HCT116 (cell line): ENCODE data around the gene CD207. TPM values are rescaled to one million over a fixed set of nuclear protein-coding genes. Genes with fewer than 3 reads are reported as not detected.

Source experiments
- ATAC-seq: fragments of 200-7000 bp; cut with Tn5 transposase; 2 replicates; pipeline ENCODE4 v1.9.1; 2020; ENCODE audit warnings: mild to moderate bottlenecking, moderate library complexity
- BruUV-seq: library from RNA; stranded (reverse); fragments of 400-500 nt; replicated peaks from 2 replicates; lab custom pipeline; 2021; lab: Mats Ljungman, UMichigan
- CTCF ChIA-PET: fragments of 300-600 bp; sonication (Branson Sonifier 250); formaldehyde crosslinking; loops from one replicate; lab custom pipeline; 2021; ENCODE audit warnings: antibody characterized with exemption; lab: Charles Lee
- POLR2A ChIA-PET: fragments of 300-600, 350-600 bp; sonication (Branson Sonifier 250); formaldehyde crosslinking; loops from one replicate; lab custom pipeline; 2021; ENCODE audit warnings: antibody characterized with exemption; lab: Charles Lee
- RAD21 ChIA-PET, 2 experiments: fragments of 300-600 bp; sonication (Branson Sonifier 250); formaldehyde crosslinking; loops; one replicate each; lab custom pipeline; 2023; ENCODE audit warnings: low total read pairs in 2 of 2; ENCODE audit not compliant: uncharacterized antibody in 2 of 2, unreplicated experiment in 2 of 2, low non-redundant PET in 1 of 2; lab: Charles Lee
- DNase-seq: peaks from one replicate; pipeline ENCODE4 v3.0.0-alpha.2; 2010; ENCODE audit warnings: low read depth, low spot score
- H2AFZ ChIP-seq: fragments of 200-600 bp; shearing (Covaris generic), sonication (generic); 2 replicates; pipeline ENCODE4 v1.6.1; 2017; ENCODE audit warnings: low read depth, mixed run types, mixed read lengths, antibody characterized with exemption, low read length; ENCODE audit not compliant: poor library complexity, severe bottlenecking
- H3K27ac ChIP-seq: 2 replicates; pipeline ENCODE4 v1.5.1; 2012; ENCODE audit warnings: low read depth, low read length
- H3K27me3 ChIP-seq: fragments of 200-600 bp; sonication (generic); 2 replicates; pipeline ENCODE4 v1.6.1; 2016; ENCODE audit warnings: mixed run types, low read length, mixed read lengths; ENCODE audit not compliant: insufficient read depth
- H3K36me3 ChIP-seq, 2 experiments: fragments of 200-500 bp in 1 of 2; fragments of 200-600 bp in 1 of 2; sonication (Bioruptor generic) in 1 of 2; sonication (generic) in 1 of 2; 2 replicates each; pipeline versions ENCODE4 v1.5.1 to v1.6.1; 2014 to 2016; ENCODE audit warnings: low read length in 2 of 2, inconsistent platforms in 1 of 2, mixed read lengths in 1 of 2, mixed run types in 1 of 2; ENCODE audit not compliant: insufficient read depth in 2 of 2, control insufficient read depth in 1 of 2
- H3K4me1 ChIP-seq, 2 experiments: fragments of 200-600 bp in 1 of 2; sonication (generic) in 1 of 2; 2 replicates each; pipeline versions ENCODE4 v1.5.1 to v1.6.1; 2012 to 2017; ENCODE audit warnings: low read length in 2 of 2, inconsistent platforms in 1 of 2, mild to moderate bottlenecking in 1 of 2, mixed read lengths in 1 of 2, mixed run types in 1 of 2, moderate library complexity in 1 of 2; ENCODE audit not compliant: insufficient read depth in 2 of 2, control insufficient read depth in 1 of 2
- H3K4me2 ChIP-seq: fragments of 200-600 bp; sonication (generic); 2 replicates; pipeline ENCODE4 v1.6.1; 2017; ENCODE audit warnings: mixed run types, low read length, mixed read lengths
- H3K4me3 ChIP-seq, 2 experiments: fragments of 200-600 bp in 1 of 2; sonication (generic) in 1 of 2; replicated peaks in 1 of 2; 2 replicates each; pipeline ENCODE4 v1.5.1; 2011 to 2016; ENCODE audit warnings: low read length in 2 of 2, control low read depth in 1 of 2, low read depth in 1 of 2, mild to moderate bottlenecking in 1 of 2, mixed read lengths in 1 of 2, mixed run types in 1 of 2
- H3K79me2 ChIP-seq: fragments of 200-600 bp; sonication (generic); 2 replicates; pipeline ENCODE4 v1.6.1; 2017; ENCODE audit warnings: mild to moderate bottlenecking, mixed run types, low read length, moderate library complexity, mixed read lengths; ENCODE audit not compliant: insufficient read depth
- H3K9ac ChIP-seq: fragments of 200-600 bp; sonication (generic); 2 replicates; pipeline ENCODE4 v1.6.1; 2016; ENCODE audit warnings: low read length, mixed read lengths
- H3K9me2 ChIP-seq: fragments of 200-600 bp; sonication (generic), shearing (Covaris generic); 2 replicates; pipeline ENCODE4 v1.6.1; 2017; ENCODE audit warnings: mixed run types, mild to moderate bottlenecking, moderate library complexity; ENCODE audit not compliant: insufficient read depth
- H3K9me3 ChIP-seq, 2 experiments: fragments of 200-500 bp in 1 of 2; fragments of 200-600 bp in 1 of 2; sonication (Bioruptor generic) in 1 of 2; sonication (generic) in 1 of 2; 2 replicates each; pipeline ENCODE4 v1.6.1; 2014 to 2017; ENCODE audit warnings: low read length in 2 of 2, mixed read lengths in 2 of 2, inconsistent platforms in 1 of 2, low read depth in 1 of 2, mild to moderate bottlenecking in 1 of 2, mixed run types in 1 of 2, moderate library complexity in 1 of 2; ENCODE audit not compliant: control insufficient read depth in 1 of 2, insufficient read depth in 1 of 2
- H4K20me1 ChIP-seq: fragments of 200-600 bp; sonication (generic), shearing (Covaris generic); 2 replicates; pipeline ENCODE4 v1.6.1; 2017; ENCODE audit warnings: mixed run types, mild to moderate bottlenecking, moderate library complexity; ENCODE audit not compliant: insufficient read depth
- ATF3 ChIP-seq: IDR thresholded peaks from 2 replicates; pipeline ENCODE4 v1.6.1; 2012
- CBX3 ChIP-seq: IDR thresholded peaks from 2 replicates; pipeline ENCODE4 v1.6.1; 2012; ENCODE audit warnings: low read depth
- CEBPB ChIP-seq: IDR thresholded peaks from 2 replicates; pipeline ENCODE4 v1.6.1; 2012; ENCODE audit warnings: low read depth
- CTCF ChIP-seq, 3 experiments: fragments of 200-600 bp in 1 of 3; sonication (generic) in 1 of 3; IDR thresholded peaks in 2 of 3; conservative IDR thresholded peaks in 1 of 3; 2 replicates each; pipeline ENCODE4 v1.5.1; 2012 to 2017; ENCODE audit warnings: low read depth in 2 of 3, low read length in 2 of 3, antibody characterized with exemption in 1 of 3, borderline replicate concordance in 1 of 3, control low read depth in 1 of 3, mild to moderate bottlenecking in 1 of 3, mixed read lengths in 1 of 3, mixed run types in 1 of 3, moderate library complexity in 1 of 3; ENCODE audit not compliant: insufficient read depth in 1 of 3
- ELF1 ChIP-seq: IDR thresholded peaks from 2 replicates; pipeline ENCODE4 v1.6.1; 2012; ENCODE audit warnings: low read depth, borderline replicate concordance
- EZH2 ChIP-seq: fragments of 200-600 bp; sonication (generic); IDR thresholded peaks from 2 replicates; pipeline ENCODE4 v1.6.1; 2017; ENCODE audit warnings: antibody characterized with exemption, mixed run types
- EZH2phosphoT487 ChIP-seq: fragments of 200-600 bp; IDR thresholded peaks from 2 replicates; pipeline ENCODE4 v1.6.1; 2018; ENCODE audit warnings: antibody characterized with exemption, borderline replicate concordance
- FOSL1 ChIP-seq: IDR thresholded peaks from 2 replicates; pipeline ENCODE4 v1.6.1; 2012; ENCODE audit warnings: low read depth
- JUND ChIP-seq: IDR thresholded peaks from 2 replicates; pipeline ENCODE4 v1.6.1; 2012
- MAX ChIP-seq: IDR thresholded peaks from 2 replicates; pipeline ENCODE4 v1.6.1; 2012
- POLR2AphosphoS5 ChIP-seq: IDR thresholded peaks from 2 replicates; pipeline ENCODE4 v1.6.1; 2011; ENCODE audit warnings: mild to moderate bottlenecking, low read depth, low read length, moderate library complexity
- REST ChIP-seq: IDR thresholded peaks from 2 replicates; pipeline ENCODE4 v1.6.1; 2012; ENCODE audit warnings: low read depth
- SIN3A ChIP-seq: IDR thresholded peaks from 2 replicates; pipeline ENCODE4 v1.6.1; 2012; ENCODE audit warnings: low read depth
- SP1 ChIP-seq: IDR thresholded peaks from 2 replicates; pipeline ENCODE4 v1.6.1; 2012; ENCODE audit warnings: low read depth
- SRF ChIP-seq: IDR thresholded peaks from 2 replicates; pipeline ENCODE4 v1.6.1; 2012; ENCODE audit warnings: low read depth
- TCF7L2 ChIP-seq: IDR thresholded peaks from 2 replicates; pipeline ENCODE4 v1.7.0; 2011; ENCODE audit warnings: borderline replicate concordance, inconsistent platforms; ENCODE audit not compliant: insufficient read depth, insufficient read length; ENCODE audit errors: extremely low read depth
- YY1 ChIP-seq: IDR thresholded peaks from 2 replicates; pipeline ENCODE4 v1.6.1; 2011; ENCODE audit warnings: low read length, low read depth, moderate library complexity, mild to moderate bottlenecking; ENCODE audit not compliant: insufficient replicate concordance; ENCODE audit errors: extremely low read depth
- ZFX ChIP-seq: fragments of 450-650 bp; IDR thresholded peaks from 2 replicates; pipeline ENCODE4 v1.6.1; 2017
- ZNF274 ChIP-seq: fragments of 200-500 bp; sonication (Bioruptor generic); IDR thresholded peaks from 2 replicates; pipeline ENCODE4 v1.6.1; 2014; ENCODE audit warnings: mild to moderate bottlenecking, low read depth, low read length, inconsistent platforms
- intact Hi-C: fragments of 100-400 bp; cut with micrococcal nuclease; formaldehyde crosslinking; loops from 2 replicates; pipeline ENCODE4 v1.10.0; 2022
- total RNA-seq: library from RNA; stranded (reverse); gene quantifications from one replicate; pipeline ENCODE4 v1.2.1, GENCODE V29; 2021; ENCODE audit not compliant: unreplicated experiment
- TF ChIP-seq, protein P1 (sequence below): IDR thresholded peaks from 2 replicates; pipeline ENCODE4 v1.6.1; 2011; ENCODE audit warnings: mild to moderate bottlenecking, low read length, moderate library complexity; ENCODE audit not compliant: insufficient replicate concordance; ENCODE audit errors: extremely low read depth

Gene CD207
- total RNA-seq, 1 experiment from 2014 or later: not detected

DNA sequence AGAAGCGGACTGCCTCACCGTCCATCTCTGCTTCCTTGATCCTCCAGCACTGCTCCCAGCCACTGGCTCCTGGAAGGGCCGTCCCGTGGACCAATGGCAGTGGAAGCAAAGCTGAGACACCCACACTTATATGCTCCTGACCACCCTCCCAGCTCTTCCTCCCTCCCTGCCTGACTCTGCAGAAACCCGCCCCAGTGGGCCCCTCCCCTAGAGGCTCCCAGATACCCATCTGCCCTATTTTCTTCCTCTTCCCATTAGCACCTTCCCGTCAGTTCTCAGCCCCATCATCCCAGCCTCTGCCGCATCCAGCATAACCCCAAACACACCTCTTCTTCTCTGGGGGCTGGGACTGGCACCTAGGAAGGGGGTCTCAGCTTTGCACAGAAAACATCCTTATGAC, 15.1 kb downstream of the CD207 start, which contains the start of gene CLEC4F:
Gene CLEC4F, minus strand, starts transcription at position 101 of the 400 bp plus-strand sequence. Its CDS starts 76 bp downstream, at position 25.
- Histone ChIP-seq H2AFZ (no peak within 1 kb of the TSS), H3K9me2 (no peaks in the 10 kb centered on the region), H3K4me2 (no peak within 1 kb of the TSS), H4K20me1 (no peaks in the 10 kb centered on the region), H3K36me3 (no peaks in the 10 kb centered on the region), H3K4me1 (no peaks in the 10 kb centered on the region), H3K9me3 (no peaks in the 10 kb centered on the region), H3K9ac (no peak within 1 kb of the TSS), H3K27me3 (peaks cover 9% of the 10 kb centered on the region; the same call in 1 of the 2 replicates), H3K4me3 (no peak within 1 kb of the TSS), H3K27ac (no peak within 1 kb of the TSS), H3K79me2 (no peaks in the 10 kb centered on the region)
- RAD21 ChIA-PET: no interaction called here
- no peak for TF ChIP-seq CEBPB
- no peak for TF ChIP-seq MAX
- TF ChIP-seq EZH2phosphoT487: no peak
- TF ChIP-seq SRF: no peak
- no peak for TF ChIP-seq REST
- TF ChIP-seq SP1: no peak
- no peak for TF ChIP-seq JUND
- TF ChIP-seq ATF3: no peak
- TF ChIP-seq EZH2: no peak
- TF ChIP-seq ZNF274: no peak
- TF ChIP-seq CTCF (IDR thresholded peaks at IDR 0.05 in 2 of 3, conservative IDR thresholded peaks at IDR 0.05 in 1 of 3; ENCODE audit: borderline replicate concordance in 1 of 3, insufficient read depth in 1 of 3, low read depth in 2 of 3, low read length in 2 of 3): no peak
- TF ChIP-seq ZFX: no peak
- no peak for TF ChIP-seq POLR2AphosphoS5
- no peak for TF ChIP-seq YY1
- TF ChIP-seq FOSL1: no peak
- TF ChIP-seq, protein P1, sequence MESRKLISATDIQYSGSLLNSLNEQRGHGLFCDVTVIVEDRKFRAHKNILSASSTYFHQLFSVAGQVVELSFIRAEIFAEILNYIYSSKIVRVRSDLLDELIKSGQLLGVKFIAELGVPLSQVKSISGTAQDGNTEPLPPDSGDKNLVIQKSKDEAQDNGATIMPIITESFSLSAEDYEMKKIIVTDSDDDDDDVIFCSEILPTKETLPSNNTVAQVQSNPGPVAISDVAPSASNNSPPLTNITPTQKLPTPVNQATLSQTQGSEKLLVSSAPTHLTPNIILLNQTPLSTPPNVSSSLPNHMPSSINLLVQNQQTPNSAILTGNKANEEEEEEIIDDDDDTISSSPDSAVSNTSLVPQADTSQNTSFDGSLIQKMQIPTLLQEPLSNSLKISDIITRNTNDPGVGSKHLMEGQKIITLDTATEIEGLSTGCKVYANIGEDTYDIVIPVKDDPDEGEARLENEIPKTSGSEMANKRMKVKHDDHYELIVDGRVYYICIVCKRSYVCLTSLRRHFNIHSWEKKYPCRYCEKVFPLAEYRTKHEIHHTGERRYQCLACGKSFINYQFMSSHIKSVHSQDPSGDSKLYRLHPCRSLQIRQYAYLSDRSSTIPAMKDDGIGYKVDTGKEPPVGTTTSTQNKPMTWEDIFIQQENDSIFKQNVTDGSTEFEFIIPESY: no peak
- TF ChIP-seq CBX3: no peak
- TF ChIP-seq TCF7L2: no peak
- no peak for TF ChIP-seq SIN3A
- no peak for TF ChIP-seq ELF1
- CTCF ChIA-PET: no interaction called here
- intact Hi-C loops: no loop called here
- BruUV-seq: no TSS peak
- DNase-seq (no peak), ATAC-seq (no peak)
- POLR2A ChIA-PET: no interaction called here
